ENCODE data around the gene CYGB.

The CYGB gene

DNA sequence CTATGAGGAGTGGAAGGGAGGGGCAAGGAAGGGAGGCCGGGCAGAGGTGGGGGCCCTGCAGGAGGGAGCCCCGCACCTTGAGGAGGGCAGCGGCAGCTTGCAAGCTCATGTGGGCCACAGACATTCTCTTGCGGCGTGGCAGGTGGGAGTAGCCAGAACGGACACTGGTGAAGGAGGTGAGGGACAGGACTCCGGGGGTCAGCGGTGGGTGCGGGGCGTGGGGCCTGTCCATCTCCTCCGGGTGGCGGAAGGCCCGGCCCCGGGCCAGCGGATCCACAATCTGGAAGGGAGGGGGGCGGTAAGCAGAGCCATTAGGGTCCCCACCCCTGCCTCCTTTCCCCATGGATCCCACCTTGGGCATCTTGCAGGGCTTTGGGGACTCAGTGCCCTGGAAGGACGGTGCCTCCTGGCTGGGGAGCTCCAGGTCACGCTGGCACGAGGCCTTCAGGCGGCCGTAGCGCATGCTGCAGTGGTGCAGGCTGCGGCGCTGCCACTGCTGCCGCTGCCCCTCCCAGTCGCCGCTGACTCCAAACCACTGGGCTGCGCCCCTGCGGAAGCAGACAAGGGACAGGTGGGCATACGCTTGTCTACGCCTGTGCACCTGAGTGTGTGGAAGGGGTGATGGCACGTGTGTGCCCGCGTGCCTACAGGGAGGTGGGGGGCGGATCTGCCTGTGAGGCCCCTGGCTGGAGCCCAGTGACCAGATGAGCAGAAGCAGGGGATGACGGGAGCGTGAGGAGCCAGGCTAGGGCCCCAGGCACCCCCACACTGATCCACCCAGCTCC lies 58.6 kb downstream of the CYGB start:
- peaks cover 5% of the 10 kb centered on the region; the same call in 1 of the 2 replicates for H3K36me3 ChIP-seq (ENCODE audit: low read depth)
- H3K9me3 ChIP-seq (ENCODE audit: severe bottlenecking) = no peaks in the 10 kb centered on the region
- H3K27ac ChIP-seq (ENCODE audit: poor library complexity, severe bottlenecking) = no peak overlapping the region
- DNase-seq (ENCODE audit: low spot score) (no peak), ATAC-seq (ENCODE audit: low read depth) (no peak)
- H3K27me3 ChIP-seq (ENCODE audit: insufficient read depth, poor library complexity, severe bottlenecking) = no peaks in the 10 kb centered on the region
- H3K4me1 ChIP-seq (ENCODE audit: insufficient read depth, poor library complexity, severe bottlenecking) = no peaks in the 10 kb centered on the region
- TF ChIP-seq CTCF (IDR thresholded peaks at IDR 0.05; ENCODE audit: poor library complexity, severe bottlenecking) = no peak
- no peak overlapping the region for H3K4me3 ChIP-seq (ENCODE audit: severe bottlenecking)

- Histone ChIP-seq H3K36me3 (ENCODE audit: low read depth) (peaks cover 14% of the 10 kb centered on the region; the same call in 1 of the 2 replicates), H3K27ac (ENCODE audit: poor library complexity, severe bottlenecking) (no peak overlapping the region), H3K4me1 (ENCODE audit: insufficient read depth, poor library complexity, severe bottlenecking) (no peaks in the 10 kb centered on the region), H3K9me3 (ENCODE audit: severe bottlenecking) (no peaks in the 10 kb centered on the region), H3K4me3 (ENCODE audit: severe bottlenecking) (no peak overlapping the region), H3K27me3 (ENCODE audit: insufficient read depth, poor library complexity, severe bottlenecking) (no peaks in the 10 kb centered on the region)
- DNase-seq (ENCODE audit: low spot score) (no peak), ATAC-seq (ENCODE audit: low read depth) (no peak)
- no peak for TF ChIP-seq CTCF (IDR thresholded peaks at IDR 0.05; ENCODE audit: poor library complexity, severe bottlenecking)
These were observed 59.4 kb downstream of the CYGB start for GRCh38 chr17:76478097-76478496.

- H3K36me3 ChIP-seq (ENCODE audit: low read depth) = peaks cover 19% of the 10 kb centered on the region; the same call in 1 of the 2 replicates
- ATAC-seq (ENCODE audit: low read depth) = no peak
- no peak for TF ChIP-seq CTCF (IDR thresholded peaks at IDR 0.05; ENCODE audit: poor library complexity, severe bottlenecking)
- no peak overlapping the region for H3K4me3 ChIP-seq (ENCODE audit: severe bottlenecking)
- H3K27ac ChIP-seq (ENCODE audit: poor library complexity, severe bottlenecking) = no peak overlapping the region
- DNase-seq (ENCODE audit: low spot score) = no peak
- no peaks in the 10 kb centered on the region for H3K27me3 ChIP-seq (ENCODE audit: insufficient read depth, poor library complexity, severe bottlenecking)
- H3K4me1 ChIP-seq (ENCODE audit: insufficient read depth, poor library complexity, severe bottlenecking) = no peaks in the 10 kb centered on the region
- H3K9me3 ChIP-seq (ENCODE audit: severe bottlenecking) = no peaks in the 10 kb centered on the region
These were observed 59.9 kb downstream of the CYGB start for GRCh38 chr17:76477576-76477975.

All from RWPE2 (cell line).